GM19468 (cell line): ENCODE data around the gene STYK1.

Experiments
- ATAC-seq: cut with Tn5 transposase; IDR thresholded peaks from one replicate; pipeline ENCODE4 v1.9.1; 2021; ENCODE audit warnings: mild to moderate bottlenecking, moderate library complexity, moderate number of reproducible peaks; ENCODE audit not compliant: unreplicated experiment; ENCODE audit errors: extremely low read depth

Gene STYK1, protein sequence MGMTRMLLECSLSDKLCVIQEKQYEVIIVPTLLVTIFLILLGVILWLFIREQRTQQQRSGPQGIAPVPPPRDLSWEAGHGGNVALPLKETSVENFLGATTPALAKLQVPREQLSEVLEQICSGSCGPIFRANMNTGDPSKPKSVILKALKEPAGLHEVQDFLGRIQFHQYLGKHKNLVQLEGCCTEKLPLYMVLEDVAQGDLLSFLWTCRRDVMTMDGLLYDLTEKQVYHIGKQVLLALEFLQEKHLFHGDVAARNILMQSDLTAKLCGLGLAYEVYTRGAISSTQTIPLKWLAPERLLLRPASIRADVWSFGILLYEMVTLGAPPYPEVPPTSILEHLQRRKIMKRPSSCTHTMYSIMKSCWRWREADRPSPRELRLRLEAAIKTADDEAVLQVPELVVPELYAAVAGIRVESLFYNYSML

DNA sequence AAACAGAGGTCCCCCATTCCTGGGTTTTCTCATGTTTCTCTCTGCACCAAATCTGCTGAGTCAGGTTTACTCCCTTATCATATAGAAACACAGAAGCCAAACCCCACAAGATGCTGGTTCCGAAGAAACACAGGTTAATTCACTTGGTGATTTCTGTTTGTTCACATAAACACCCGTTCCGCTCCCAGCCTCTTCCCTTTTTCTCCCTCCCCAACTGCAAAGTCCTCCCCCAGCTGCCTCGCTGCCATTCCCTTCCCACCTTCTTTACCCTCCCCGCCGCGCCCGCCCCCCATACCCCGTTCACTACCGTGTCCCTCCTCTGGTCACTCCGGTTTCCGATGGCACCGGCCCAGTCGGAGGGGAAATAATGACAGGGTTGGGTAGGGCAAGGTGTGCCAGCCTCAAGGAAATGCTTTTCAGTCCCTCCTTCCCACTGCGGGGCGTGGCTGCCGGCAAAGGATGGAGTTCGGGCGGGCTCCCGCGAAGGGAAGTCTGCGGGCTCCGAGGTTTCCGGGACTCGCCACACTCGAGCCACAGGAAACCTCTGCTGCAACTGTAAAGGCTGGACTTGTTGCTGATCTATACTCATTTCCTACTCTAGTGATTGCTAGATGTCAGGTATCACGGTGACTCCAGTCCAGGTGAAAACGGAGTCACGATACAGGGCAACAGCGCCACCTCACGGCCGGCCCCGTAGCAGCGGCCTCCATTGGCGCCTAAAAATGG is at the start of gene STYK1:
Gene STYK1 (minus strand): TSS at position 394 of the 726 bp plus-strand sequence. CDS start 39,434 bp downstream, outside the sequence.
- ATAC-seq, result peak; percentile 70

DNA sequence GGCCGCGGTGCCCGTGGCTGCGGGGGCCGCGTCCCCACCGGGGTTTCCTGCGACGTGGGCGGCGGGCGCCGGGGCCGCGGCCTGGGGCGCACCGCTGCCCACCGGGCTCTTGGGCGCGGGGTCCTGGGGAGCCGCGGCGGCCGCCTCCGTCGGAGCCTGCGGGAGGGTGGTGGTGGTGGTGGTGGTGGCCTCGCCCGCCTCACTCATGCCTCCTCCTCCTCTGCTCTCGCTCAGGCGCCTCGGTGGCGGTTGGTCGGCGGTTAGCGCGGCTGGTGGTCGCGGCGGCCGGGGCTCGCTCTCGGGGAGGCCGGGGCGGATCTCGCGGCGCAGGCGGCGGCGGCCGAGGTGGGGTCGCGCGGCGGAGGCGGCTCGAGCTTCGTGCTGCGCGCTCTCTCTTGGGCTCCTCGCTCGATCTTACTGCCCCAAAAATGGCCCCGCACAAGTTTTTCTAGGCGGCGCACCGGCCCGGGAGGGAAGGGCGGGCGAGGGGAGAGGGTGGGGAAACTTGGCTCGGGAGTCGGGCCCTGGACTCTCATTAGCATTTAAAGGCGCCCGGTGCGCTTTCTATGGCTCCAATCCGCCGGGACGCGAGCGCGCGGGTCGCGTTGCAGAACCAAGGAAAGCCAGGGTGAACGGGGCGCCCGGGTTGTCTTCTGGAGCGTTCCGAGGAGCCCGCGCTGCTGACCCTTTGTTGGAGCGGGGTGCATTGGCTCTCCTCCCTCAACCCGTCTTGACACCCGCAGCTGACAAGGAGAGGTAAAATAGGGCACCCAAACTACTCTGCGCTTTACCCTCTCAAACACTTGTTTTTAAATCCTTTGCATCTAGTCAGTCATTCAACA is 49.3 kb upstream of the STYK1 start, which contains the start of gene YBX3:
Gene YBX3 (minus strand): TSS at position 419 of the 842 bp plus-strand sequence. CDS start 212 bp downstream, at position 207.
- no peak for ATAC-seq

DNA sequence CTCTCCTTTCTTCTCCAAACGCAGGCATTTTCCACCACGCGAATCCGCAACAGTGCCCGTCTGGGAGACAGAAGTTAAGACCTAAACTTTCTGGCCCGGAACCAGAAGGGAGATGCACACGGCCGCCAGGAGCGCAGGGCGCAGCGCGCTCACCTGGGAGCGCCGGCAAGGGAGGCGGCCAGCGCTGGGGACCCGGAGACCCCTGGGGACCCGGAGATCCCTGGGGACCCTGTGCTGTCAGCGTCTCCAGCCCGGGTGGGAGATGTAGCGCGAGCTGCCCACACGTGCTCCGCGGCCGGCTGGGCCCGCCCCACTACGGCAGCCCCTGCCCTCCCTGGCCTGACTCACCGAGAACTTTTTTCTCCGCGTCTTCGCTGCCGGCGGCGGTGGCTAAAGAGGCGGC is 48.7 kb upstream of the STYK1 start:
- ATAC-seq, result peak; percentile 11

DNA sequence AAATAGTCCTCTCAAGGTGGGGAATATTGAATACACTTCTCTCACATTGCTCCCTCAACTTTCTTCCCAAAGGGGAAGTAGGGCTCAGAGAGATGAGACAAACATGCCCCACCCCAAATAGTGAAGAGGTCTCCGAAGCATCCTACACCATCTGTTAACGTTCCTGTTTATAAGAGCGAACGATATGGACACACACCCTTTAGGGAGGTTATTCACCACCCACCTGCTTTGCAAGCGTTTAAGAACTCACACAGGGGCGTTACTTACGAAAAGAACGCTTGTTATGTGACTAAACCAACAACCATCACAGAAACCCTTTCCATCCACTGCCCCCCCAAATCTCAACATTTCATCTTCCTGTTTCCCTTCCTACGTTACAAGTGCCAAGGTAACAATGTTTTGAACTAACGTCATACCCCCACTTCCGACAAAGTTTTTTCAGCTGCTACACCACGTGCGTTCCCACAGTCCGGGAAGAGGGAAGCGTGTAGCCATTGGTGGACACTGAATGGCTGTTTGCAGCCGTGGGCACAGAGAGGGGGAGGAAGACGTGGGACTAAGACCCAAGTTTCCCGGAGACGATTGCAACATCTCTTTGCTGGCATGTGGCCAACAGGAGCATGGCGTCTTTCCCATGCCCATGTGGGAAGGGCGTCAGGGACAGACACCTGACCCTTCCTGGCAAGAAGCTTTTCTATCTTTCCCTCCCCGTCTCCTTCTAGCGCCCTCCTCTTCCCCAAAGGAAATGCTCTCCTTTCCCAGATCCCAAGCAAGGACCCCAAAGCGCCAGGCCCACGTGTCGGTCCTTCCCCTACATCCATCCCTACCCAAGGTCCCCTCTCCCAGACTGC is 48.0 kb upstream of the STYK1 start:
- ATAC-seq, result no peak

GRCh38 chr12:10720974-10721650 is 47.3 kb upstream of the STYK1 start:
- no peak for ATAC-seq

DNA sequence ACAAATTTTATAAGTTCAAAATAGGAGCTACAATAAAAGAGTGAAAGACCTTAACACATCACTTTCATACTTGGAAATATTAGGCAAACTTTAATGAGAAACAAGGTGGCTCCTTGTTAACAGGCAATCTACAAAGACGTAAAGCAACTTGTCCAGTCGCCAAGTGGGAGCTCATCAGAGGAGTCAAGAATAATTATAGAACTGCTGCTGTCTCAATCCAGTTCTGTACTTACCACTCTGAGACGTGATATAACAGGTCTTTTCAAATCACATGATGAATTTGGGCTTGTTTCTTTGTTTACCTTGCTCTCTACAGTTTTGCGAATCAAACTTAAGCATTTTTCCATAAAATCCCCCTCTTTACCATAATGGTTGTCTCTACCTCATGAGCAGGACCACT is 45.6 kb upstream of the STYK1 start:
- no peak for ATAC-seq

DNA sequence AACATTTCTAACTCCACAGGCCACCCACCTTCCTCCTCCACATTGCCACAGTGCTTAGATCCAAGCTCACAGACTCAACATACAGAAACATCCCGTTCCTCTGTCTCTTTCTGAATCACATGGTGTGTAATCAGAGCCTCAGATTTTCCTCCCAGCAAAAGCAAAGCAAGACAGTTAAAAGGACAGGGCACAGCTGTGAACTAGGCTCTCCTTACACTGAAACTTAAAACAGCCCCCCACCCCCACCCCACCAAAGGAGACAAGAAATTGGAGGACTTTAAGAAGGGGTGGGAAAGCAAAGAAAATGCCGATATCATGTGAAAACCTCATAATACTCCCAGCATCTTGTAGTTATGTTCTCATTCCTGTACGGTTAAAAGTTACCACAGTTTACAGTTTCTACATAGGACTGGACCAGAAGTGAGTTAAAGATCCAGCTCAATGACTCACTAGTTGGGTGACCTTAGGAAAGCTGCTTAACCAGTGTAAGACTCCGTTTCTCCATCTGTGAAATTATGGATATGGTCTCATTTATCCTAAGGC is 44.5 kb upstream of the STYK1 start:
- no peak for ATAC-seq

GRCh38 chr12:10717410-10717809 is 43.6 kb upstream of the STYK1 start:
- no peak for ATAC-seq

DNA sequence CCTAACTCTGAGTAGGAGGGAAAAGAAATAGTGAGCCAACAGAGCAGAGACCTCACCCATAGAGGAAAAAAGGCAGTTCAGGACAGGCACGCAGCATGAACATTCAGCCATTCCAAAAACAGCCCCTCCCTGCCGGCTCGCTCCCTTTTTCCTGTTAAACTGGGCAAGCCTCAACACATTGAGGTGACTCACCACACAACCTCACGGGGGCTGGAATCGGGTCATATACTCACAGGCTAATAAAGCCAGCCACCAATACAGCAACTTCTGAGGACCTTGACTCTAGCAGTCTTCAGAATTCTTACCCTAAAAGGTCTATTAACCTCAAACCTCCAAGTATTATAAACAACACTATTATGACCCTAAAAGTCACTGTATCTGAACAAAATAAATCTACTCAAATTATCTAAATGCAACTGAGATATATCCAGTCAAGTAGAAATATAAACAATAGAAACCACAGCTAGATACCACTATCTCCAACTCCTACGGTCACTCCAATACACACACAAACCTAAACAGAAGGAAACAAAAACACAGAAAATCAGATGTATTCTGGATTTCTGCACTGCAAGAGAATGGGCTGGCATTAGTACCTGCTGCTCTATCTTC is 43.0 kb upstream of the STYK1 start:
- ATAC-seq, result no peak

- ATAC-seq, result no peak
These were observed 42.4 kb upstream of the STYK1 start for GRCh38 chr12:10716277-10716676.

- no peak for ATAC-seq
These were observed 41.6 kb upstream of the STYK1 start for GRCh38 chr12:10715491-10715890.

DNA sequence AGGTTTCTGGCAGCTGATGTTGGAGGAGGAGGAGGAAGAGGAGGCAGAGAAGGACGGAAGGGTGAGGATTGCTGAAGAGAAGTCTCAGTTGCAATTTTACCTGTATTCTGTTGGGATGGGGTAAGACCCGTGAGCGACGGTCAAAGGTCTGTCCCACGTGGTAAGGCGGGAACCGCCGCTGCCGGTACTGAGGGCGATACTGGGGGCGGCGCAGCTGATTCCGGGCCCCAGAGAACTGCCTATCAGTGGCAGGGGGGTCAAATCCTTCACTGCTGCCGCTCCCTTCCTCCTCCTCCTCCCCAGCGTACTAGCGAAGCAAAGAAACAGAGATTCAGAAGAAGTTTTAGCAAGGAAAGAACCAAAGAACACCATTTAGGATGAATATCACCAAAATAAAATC is 36.0 kb upstream of the STYK1 start:
- no peak for ATAC-seq

DNA sequence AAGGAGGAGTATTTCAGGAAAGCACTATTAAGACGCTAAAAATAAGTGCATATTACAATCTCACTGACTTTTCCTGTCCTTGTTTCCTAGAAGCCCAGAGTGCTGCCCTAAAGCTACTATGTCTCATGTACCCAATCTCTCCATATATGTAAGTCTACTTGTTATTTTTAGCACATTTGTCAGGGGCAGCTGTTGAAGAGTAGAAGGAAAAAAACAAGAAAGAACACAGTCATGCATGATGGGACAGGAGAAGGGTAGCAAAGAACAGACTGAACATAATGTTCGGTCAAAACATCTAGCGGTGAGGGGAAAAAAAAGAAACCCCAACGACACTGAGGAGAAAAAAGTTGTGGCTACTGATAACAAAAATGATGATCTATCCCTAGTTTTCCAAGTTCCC is 35.0 kb upstream of the STYK1 start:
- ATAC-seq, result no peak

DNA sequence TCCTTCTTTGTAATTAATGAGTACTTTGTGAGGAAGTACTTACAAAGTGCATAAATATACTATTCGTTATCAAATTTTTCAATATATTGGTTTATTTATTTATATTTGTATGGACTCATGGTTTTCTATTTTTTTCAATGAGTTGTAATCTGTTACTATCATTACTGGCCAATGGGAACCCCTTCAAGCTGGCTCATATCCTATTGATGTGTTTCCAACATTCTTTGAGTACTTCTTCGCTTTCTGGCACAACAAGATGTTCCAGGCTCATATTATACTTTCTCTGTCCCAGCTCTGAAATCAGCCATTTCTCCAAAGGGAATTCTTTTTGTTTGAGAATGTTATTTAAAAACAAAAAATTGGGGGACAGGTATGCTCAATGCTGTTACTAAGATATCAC is 31.8 kb upstream of the STYK1 start:
- ATAC-seq, result no peak

DNA sequence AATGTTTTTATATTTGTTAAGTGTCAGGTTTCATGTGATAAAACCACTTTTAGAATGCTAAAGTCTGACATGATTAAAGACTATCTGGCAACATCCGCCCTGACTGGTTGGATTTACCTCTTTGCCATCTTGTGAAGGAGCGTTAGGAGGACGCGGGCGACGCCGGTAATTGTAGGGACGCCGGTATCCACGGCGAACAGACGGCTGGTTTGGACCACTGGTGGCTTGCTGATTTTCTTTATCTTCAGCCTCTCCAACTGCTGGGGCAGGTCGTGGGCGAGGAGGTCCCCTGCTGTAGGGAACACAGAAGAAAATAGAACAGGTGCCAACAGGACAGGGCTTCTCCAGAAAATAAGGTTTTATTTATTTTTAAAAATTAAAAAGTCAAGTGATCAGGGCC is 28.0 kb upstream of the STYK1 start:
- no peak for ATAC-seq

DNA sequence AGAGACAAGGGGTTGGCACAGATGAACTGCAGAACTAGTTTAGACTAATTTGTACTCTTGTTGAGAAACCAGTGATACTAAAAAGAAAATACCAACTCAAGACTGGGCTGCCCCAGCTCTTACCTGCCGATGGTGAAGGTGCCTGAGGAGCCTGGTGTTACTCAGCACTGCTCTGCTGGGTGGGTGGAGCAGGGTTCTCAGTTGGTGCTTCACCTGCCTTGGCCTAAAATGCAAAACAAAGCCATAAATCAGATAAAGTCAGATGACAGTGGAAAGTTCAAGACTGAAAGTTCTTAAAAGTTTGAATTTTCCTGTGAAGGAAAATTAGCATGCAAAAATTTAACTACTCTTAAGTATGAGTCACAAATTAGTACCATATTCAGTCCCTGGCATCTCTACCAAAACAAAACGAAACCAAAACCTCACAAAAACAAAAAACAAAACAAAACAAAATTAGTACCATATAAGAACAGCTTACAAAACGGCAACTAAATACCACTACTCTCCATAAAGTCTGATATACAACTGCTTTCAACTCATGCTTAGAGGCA is 27.4 kb upstream of the STYK1 start:
- peak; percentile 27 for ATAC-seq

DNA sequence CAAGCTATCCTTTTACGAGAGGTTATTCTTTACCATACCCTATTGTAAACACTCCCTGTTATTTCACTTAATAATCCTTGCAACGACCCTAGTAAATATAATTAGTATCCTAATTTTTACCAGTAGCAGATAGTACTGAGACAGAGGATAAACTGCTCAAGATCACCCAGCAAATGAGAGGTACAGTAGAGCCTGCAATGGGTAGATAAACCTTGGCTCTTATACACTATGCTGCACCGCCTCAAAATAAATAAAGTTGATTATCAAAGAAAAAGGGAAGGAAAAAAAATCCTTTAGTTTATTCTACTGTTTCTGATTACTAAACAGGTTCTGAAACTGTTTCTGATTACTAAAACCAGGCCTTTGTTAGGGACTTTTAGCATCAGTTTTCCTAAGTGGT is 26.7 kb upstream of the STYK1 start:
- no peak for ATAC-seq

GRCh38 chr12:10697862-10698261 is 24.0 kb upstream of the STYK1 start:
- no peak for ATAC-seq
